ENCODE results near the gene P2RX7.

DNA sequence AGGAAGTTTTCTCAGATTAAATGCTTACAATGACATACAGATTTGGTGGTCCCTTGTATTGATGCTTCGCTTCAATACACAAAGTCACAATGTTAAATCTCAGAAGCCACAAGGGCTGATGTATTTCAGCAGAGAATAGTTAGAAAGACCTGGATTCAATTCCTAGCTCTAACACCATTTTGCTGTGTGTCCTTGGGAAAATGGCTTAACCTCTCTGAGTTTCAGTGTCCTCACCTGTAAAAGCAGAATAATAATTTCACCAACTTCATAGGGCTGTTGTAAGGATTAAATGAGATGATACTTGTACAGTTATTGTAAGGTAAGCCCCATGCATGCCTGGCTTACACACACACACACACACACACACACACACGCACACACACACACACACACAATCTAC, 30.3 kb downstream of the P2RX7 start:
- TF ChIP-seq, protein P1, sequence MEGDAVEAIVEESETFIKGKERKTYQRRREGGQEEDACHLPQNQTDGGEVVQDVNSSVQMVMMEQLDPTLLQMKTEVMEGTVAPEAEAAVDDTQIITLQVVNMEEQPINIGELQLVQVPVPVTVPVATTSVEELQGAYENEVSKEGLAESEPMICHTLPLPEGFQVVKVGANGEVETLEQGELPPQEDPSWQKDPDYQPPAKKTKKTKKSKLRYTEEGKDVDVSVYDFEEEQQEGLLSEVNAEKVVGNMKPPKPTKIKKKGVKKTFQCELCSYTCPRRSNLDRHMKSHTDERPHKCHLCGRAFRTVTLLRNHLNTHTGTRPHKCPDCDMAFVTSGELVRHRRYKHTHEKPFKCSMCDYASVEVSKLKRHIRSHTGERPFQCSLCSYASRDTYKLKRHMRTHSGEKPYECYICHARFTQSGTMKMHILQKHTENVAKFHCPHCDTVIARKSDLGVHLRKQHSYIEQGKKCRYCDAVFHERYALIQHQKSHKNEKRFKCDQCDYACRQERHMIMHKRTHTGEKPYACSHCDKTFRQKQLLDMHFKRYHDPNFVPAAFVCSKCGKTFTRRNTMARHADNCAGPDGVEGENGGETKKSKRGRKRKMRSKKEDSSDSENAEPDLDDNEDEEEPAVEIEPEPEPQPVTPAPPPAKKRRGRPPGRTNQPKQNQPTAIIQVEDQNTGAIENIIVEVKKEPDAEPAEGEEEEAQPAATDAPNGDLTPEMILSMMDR (conservative IDR thresholded peaks at IDR 0.05 in 1 of 2, IDR thresholded peaks at IDR 0.05 in 1 of 2; ENCODE audit: low read depth in 1 of 2, low read length in 2 of 2), result no peak
- TF ChIP-seq EZH2 (IDR thresholded peaks at IDR 0.05; ENCODE audit: low read length, missing control alignments), result no peak
